ENCODE measurements around the gene FAM222A. TPM values are rescaled to one million over a fixed set of nuclear protein-coding genes. Genes with fewer than 3 reads are reported as not detected.

Gene FAM222A
- total RNA-seq, 1 experiment from 2014 or later = 3.7 TPM

- no peaks in the 10 kb centered on the region for H3K9me2 ChIP-seq (ENCODE audit: insufficient read depth)
- no TSS peak for BruUV-seq (replicated peaks)
- no peaks in the 10 kb centered on the region for H3K9me3 ChIP-seq (ENCODE audit: control insufficient read depth in 1 of 2, insufficient read depth in 1 of 2, low read depth in 1 of 2, low read length in 2 of 2)
- no peak overlapping the region for H3K27ac ChIP-seq (ENCODE audit: low read depth, low read length)
- no peak overlapping the region for H3K4me2 ChIP-seq (ENCODE audit: low read length)
- DNase-seq (ENCODE audit: low read depth, low spot score) (no peak), ATAC-seq (no peak)
- H3K27me3 ChIP-seq (ENCODE audit: insufficient read depth, low read length) = no peaks in the 10 kb centered on the region
- H3K4me3 ChIP-seq (replicated peaks in 1 of 2; ENCODE audit: low read depth in 1 of 2, low read length in 2 of 2) = no peak overlapping the region
- intact Hi-C loops (cut with micrococcal nuclease) = no loop called here
- H3K36me3 ChIP-seq (ENCODE audit: control insufficient read depth in 1 of 2, insufficient read depth in 2 of 2, low read length in 2 of 2) = no peaks in the 10 kb centered on the region
- ChIA-PET CTCF (no interaction called here), RAD21 (ENCODE audit: low non-redundant PET in 1 of 2, low total read pairs in 2 of 2, uncharacterized antibody in 2 of 2, unreplicated experiment in 2 of 2) (no interaction called here), POLR2A (no interaction called here)
- no peak overlapping the region for H3K9ac ChIP-seq (ENCODE audit: low read length)
- TF ChIP-seq YY1 (IDR thresholded peaks at IDR 0.05; ENCODE audit: extremely low read depth, insufficient replicate concordance, low read depth, low read length) (no peak), SRF (IDR thresholded peaks at IDR 0.05; ENCODE audit: low read depth) (no peak)
- H3K79me2 ChIP-seq (ENCODE audit: insufficient read depth, low read length) = no peaks in the 10 kb centered on the region
- peaks cover 0 to under 1% of the 10 kb centered on the region in 2 experiments; a peak in 1 of 4 replicates for H3K4me1 ChIP-seq (ENCODE audit: control insufficient read depth in 1 of 2, insufficient read depth in 2 of 2, low read length in 2 of 2)
- no peaks in the 10 kb centered on the region for H4K20me1 ChIP-seq (ENCODE audit: insufficient read depth)
- H2AFZ ChIP-seq (ENCODE audit: low read depth, low read length, poor library complexity, severe bottlenecking) = no peak overlapping the region
Measured at GRCh38 chr12:109789526-109790048, 76.0 kb downstream of the FAM222A start.

DNA sequence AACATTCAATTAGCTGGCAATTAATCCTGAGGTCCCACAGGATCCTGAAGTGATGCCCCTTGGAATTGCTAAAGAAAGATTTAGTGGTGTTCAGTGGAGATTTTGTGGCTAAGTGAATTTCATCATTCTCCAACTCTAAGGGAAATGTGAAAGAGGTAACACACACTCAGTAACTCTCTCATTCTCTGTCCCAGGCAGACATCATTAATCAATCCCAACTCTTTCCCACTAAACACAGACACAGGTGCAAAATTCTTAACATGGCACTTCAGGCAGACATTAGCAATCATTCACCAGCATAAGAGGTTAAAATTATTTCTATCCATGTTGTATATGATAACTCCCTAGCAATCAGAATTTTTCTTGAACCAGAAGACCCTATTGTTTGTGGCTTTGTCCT lies 79.4 kb downstream of the FAM222A start:
- Histone ChIP-seq H3K27me3 (ENCODE audit: insufficient read depth, low read length) (no peaks in the 10 kb centered on the region), H3K4me1 (ENCODE audit: control insufficient read depth in 1 of 2, insufficient read depth in 2 of 2, low read length in 2 of 2) (peaks cover 0 to 10% of the 10 kb centered on the region in 2 experiments; a peak in 2 of 4 replicates), H3K4me3 (replicated peaks in 1 of 2; ENCODE audit: low read depth in 1 of 2, low read length in 2 of 2) (no peak overlapping the region), H3K9ac (ENCODE audit: low read length) (no peak overlapping the region), H3K9me2 (ENCODE audit: insufficient read depth) (no peaks in the 10 kb centered on the region), H3K4me2 (ENCODE audit: low read length) (no peak overlapping the region), H3K9me3 (ENCODE audit: control insufficient read depth in 1 of 2, insufficient read depth in 1 of 2, low read depth in 1 of 2, low read length in 2 of 2) (no peaks in the 10 kb centered on the region), H3K36me3 (ENCODE audit: control insufficient read depth in 1 of 2, insufficient read depth in 2 of 2, low read length in 2 of 2) (no peaks in the 10 kb centered on the region), H3K79me2 (ENCODE audit: insufficient read depth, low read length) (no peaks in the 10 kb centered on the region), H4K20me1 (ENCODE audit: insufficient read depth) (no peaks in the 10 kb centered on the region), H2AFZ (ENCODE audit: low read depth, low read length, poor library complexity, severe bottlenecking) (no peak overlapping the region), H3K27ac (ENCODE audit: low read depth, low read length) (no peak overlapping the region)
- ChIA-PET CTCF (no interaction called here), RAD21 (ENCODE audit: low non-redundant PET in 1 of 2, low total read pairs in 2 of 2, uncharacterized antibody in 2 of 2, unreplicated experiment in 2 of 2) (no interaction called here), POLR2A (no interaction called here)
- BruUV-seq (replicated peaks) = no TSS peak
- ATAC-seq = no peak
- no peak for TF ChIP-seq POLR2AphosphoS5 (IDR thresholded peaks at IDR 0.05; ENCODE audit: low read depth, low read length)
- intact Hi-C loops (cut with micrococcal nuclease) = no loop called here
- no peak for DNase-seq (ENCODE audit: low read depth, low spot score)
